GM23248 (cell line): ENCODE results near the gene NBEAL1. TPM values are rescaled to one million over a fixed set of nuclear protein-coding genes. Genes with fewer than 3 reads are reported as not detected.
"Not testable (repeated sequence)": the region's sequence is repeated elsewhere in the genome, so short reads cannot be mapped to it uniquely, and the experiment has no call there.

Source experiments
- DNase-seq: peaks from one replicate; pipeline ENCODE4 v3.0.0-alpha.2; 2015
- H2AFZ ChIP-seq: fragments of 200-600 bp; sonication (generic); 2 replicates; pipeline ENCODE4 v1.6.1; 2016; ENCODE audit warnings: antibody characterized with exemption
- H3F3A ChIP-seq: fragments of 200-600 bp; sonication (generic); 2 replicates; pipeline ENCODE4 v1.6.1; 2016; ENCODE audit warnings: mild to moderate bottlenecking, antibody characterized with exemption, mixed run types; ENCODE audit not compliant: insufficient read depth
- H3K27ac ChIP-seq: fragments of 200-600 bp; sonication (generic); 2 replicates; pipeline ENCODE4 v1.5.1; 2016; ENCODE audit warnings: mild to moderate bottlenecking
- H3K27me3 ChIP-seq: fragments of 200-600 bp; sonication (generic); replicated peaks from 2 replicates; pipeline ENCODE4 v1.6.1; 2016; ENCODE audit warnings: mild to moderate bottlenecking; ENCODE audit not compliant: insufficient read depth
- H3K36me3 ChIP-seq: fragments of 200-600 bp; sonication (generic); 2 replicates; pipeline ENCODE4 v1.6.1; 2016; ENCODE audit warnings: low read depth, mild to moderate bottlenecking
- H3K4me1 ChIP-seq: fragments of 200-600 bp; sonication (generic); 2 replicates; pipeline ENCODE4 v1.6.1; 2016; ENCODE audit warnings: mild to moderate bottlenecking; ENCODE audit not compliant: insufficient read depth
- H3K4me2 ChIP-seq: fragments of 200-600 bp; sonication (generic); one replicate; pipeline ENCODE4 v1.6.1; 2016; ENCODE audit warnings: mild to moderate bottlenecking; ENCODE audit not compliant: unreplicated experiment
- H3K4me3 ChIP-seq: fragments of 200-600 bp; sonication (generic); 2 replicates; pipeline ENCODE4 v1.5.1; 2016; ENCODE audit warnings: mild to moderate bottlenecking
- H3K79me2 ChIP-seq: fragments of 200-600 bp; sonication (generic); 2 replicates; pipeline ENCODE4 v1.6.1; 2016; ENCODE audit warnings: mild to moderate bottlenecking; ENCODE audit not compliant: insufficient read depth
- H3K9ac ChIP-seq: fragments of 200-600 bp; sonication (generic); 2 replicates; pipeline ENCODE4 v1.6.1; 2016; ENCODE audit warnings: mild to moderate bottlenecking
- H3K9me2 ChIP-seq: fragments of 200-600 bp; sonication (generic); 2 replicates; pipeline ENCODE4 v1.6.1; 2016; ENCODE audit warnings: mixed run types, mild to moderate bottlenecking, moderate library complexity; ENCODE audit not compliant: insufficient read depth
- H3K9me3 ChIP-seq: fragments of 200-600 bp; sonication (generic); one replicate; pipeline ENCODE4 v1.6.1; 2017; ENCODE audit warnings: low read depth
- H4K20me1 ChIP-seq: fragments of 200-600 bp; sonication (generic); 2 replicates; pipeline ENCODE4 v1.6.0; 2016; ENCODE audit not compliant: insufficient read depth
- EZH2 ChIP-seq: fragments of 200-600 bp; sonication (generic); IDR thresholded peaks from 2 replicates; pipeline ENCODE4 v1.6.1; 2018; ENCODE audit warnings: antibody characterized with exemption, mild to moderate bottlenecking; ENCODE audit not compliant: insufficient read depth, poor library complexity, severe bottlenecking
- EZH2phosphoT487 ChIP-seq: fragments of 200-600 bp; sonication (generic); IDR thresholded peaks from 2 replicates; pipeline ENCODE4 v1.6.1; 2018; ENCODE audit warnings: antibody characterized with exemption, moderate library complexity, mild to moderate bottlenecking, low read depth; ENCODE audit not compliant: insufficient read depth
- WGBS, 2 experiments: methylation state at CpG; one replicate each; pipeline ENCODE4 v1.1.6; 2015 to 2017; ENCODE audit warnings: low lambda C conversion rate in 2 of 2, low coverage in 1 of 2; ENCODE audit errors: missing lambda C conversion rate in 2 of 2; 5-methylcytosine and 5-hydroxymethylcytosine counted together
- in situ Hi-C: fragments of 300-500 bp; cut with MboI; formaldehyde crosslinking; loops from 2 replicates; pipeline ENCODE4 v1.15.0; 2020
- polyA plus RNA-seq: library from polyadenylated mRNA; unstranded; fragments of >200 nt; fragmentation: Nextera tagmentation; extraction: Ambion mirVana; gene quantifications from 2 replicates; pipeline ENCODE4 v1.2.1, GENCODE V29; 2016
- total RNA-seq: library from RNA; depleted of rRNA; stranded (reverse); fragments of >200 nt; shearing (Covaris generic); gene quantifications from 2 replicates; pipeline ENCODE4 v1.2.3, GENCODE V29; 2014

The NBEAL1 gene
- total and polyA plus RNA-seq, 2 experiments from 2014 or later = 23.6 to 36.0 TPM

GRCh38 chr2:203112342-203112741, 97.7 kb downstream of the NBEAL1 start:
- Histone ChIP-seq H3F3A (peaks cover 8% of the 10 kb centered on the region; the same call in 1 of the 2 replicates), H3K9me2 (no peaks in the 10 kb centered on the region), H3K27ac (no peak overlapping the region), H4K20me1 (no peaks in the 10 kb centered on the region), H3K27me3 (no peaks in the 10 kb centered on the region), H3K79me2 (no peaks in the 10 kb centered on the region), H3K4me3 (no peak overlapping the region), H3K36me3 (peaks cover 62% of the 10 kb centered on the region), H3K4me1 (no peaks in the 10 kb centered on the region), H3K9me3 (no peaks in the 10 kb centered on the region), H3K4me2 (no peak overlapping the region), H2AFZ (no peak overlapping the region), H3K9ac (no peak overlapping the region)
- 93 to 94% methylated on average over 2 of the region's 2 CpGs for WGBS, 2 experiments
- in situ Hi-C loops = no loop called here
- TF ChIP-seq EZH2phosphoT487 (no peak), EZH2 (no peak)
- DNase-seq = peak; percentile 16

GRCh38 chr2:203115201-203115700, 100.6 kb downstream of the NBEAL1 start:
- WGBS, 2 experiments = 93 to 99% methylated on average over 7 of the region's 7 CpGs
- DNase-seq = not testable (repeated sequence)

GRCh38 chr2:203122317-203122986, 107.8 kb downstream of the NBEAL1 start:
- Histone ChIP-seq H3K79me2 (peaks cover 5% of the 10 kb centered on the region; the same call in 1 of the 2 replicates), H3K4me2 (no peak overlapping the region), H4K20me1 (no peaks in the 10 kb centered on the region), H3F3A (peaks cover 8% of the 10 kb centered on the region; the same call in 1 of the 2 replicates), H3K27ac (no peak overlapping the region), H3K27me3 (no peaks in the 10 kb centered on the region), H3K9me3 (no peaks in the 10 kb centered on the region), H3K4me1 (peaks cover 7% of the 10 kb centered on the region), H2AFZ (no peak overlapping the region), H3K36me3 (peaks cover 51% of the 10 kb centered on the region), H3K9ac (no peak overlapping the region), H3K4me3 (no peak overlapping the region), H3K9me2 (no peaks in the 10 kb centered on the region)
- in situ Hi-C loops = no loop called here
- 12 to 15% methylated on average over 1 of the region's 1 CpG for WGBS, 2 experiments
- peak; percentile 4 for DNase-seq
- no peak for TF ChIP-seq EZH2phosphoT487
- no peak for TF ChIP-seq EZH2

More at GRCh38 chr2:203115201-203115700, 100.6 kb downstream of the NBEAL1 start:
- H3K4me1 ChIP-seq, H3K27me3 ChIP-seq, H3K9ac ChIP-seq, H4K20me1 ChIP-seq, H3F3A ChIP-seq, H3K4me2 ChIP-seq, H3K27ac ChIP-seq, H3K9me3 ChIP-seq, H3K4me3 ChIP-seq, H3K9me2 ChIP-seq, H2AFZ ChIP-seq, H3K79me2 ChIP-seq, in situ Hi-C loops: not testable (repeated sequence)
- H3K36me3 ChIP-seq = peaks cover 44% of the 10 kb centered on the region

GRCh38 chr2:203126996-203127395, 112.3 kb downstream of the NBEAL1 start:
- H3K27ac ChIP-seq = no peak overlapping the region; the same call in 1 of the 2 replicates
- WGBS, 2 experiments = 73 to 79% methylated on average over 2 of the region's 2 CpGs
- no peak overlapping the region for H2AFZ ChIP-seq
- peaks cover 61% of the 10 kb centered on the region for H3K36me3 ChIP-seq
- H3K27me3 ChIP-seq = no peaks in the 10 kb centered on the region
- peaks cover 8% of the 10 kb centered on the region; the same call in 1 of the 2 replicates for H3F3A ChIP-seq
- H3K4me1 ChIP-seq = peaks cover 7% of the 10 kb centered on the region
- no peak overlapping the region for H3K4me3 ChIP-seq
- peak; percentile 31 for DNase-seq
- H3K4me2 ChIP-seq = peak overlapping the region; percentile 12
- H3K9ac ChIP-seq = no peak overlapping the region
- H3K79me2 ChIP-seq = no peaks in the 10 kb centered on the region
- no peaks in the 10 kb centered on the region for H3K9me2 ChIP-seq
- TF ChIP-seq EZH2phosphoT487 (no peak), EZH2 (no peak)
- H3K9me3 ChIP-seq = no peaks in the 10 kb centered on the region
- in situ Hi-C loops = no loop called here
- H4K20me1 ChIP-seq = no peaks in the 10 kb centered on the region
